Peyer's patch (tissue), 4 donors: ENCODE results near the gene TRIM10.

Experiments used
- POLR2A ChIP-seq, 2 donors: fragments of 450-650 bp; IDR thresholded peaks; one replicate each; pipeline ENCODE4 v1.5.1; 2017; ENCODE audit warnings: antibody characterized with exemption in 2 of 2, mild to moderate bottlenecking in 2 of 2, moderate library complexity in 2 of 2
- TF ChIP-seq, protein P1 (sequence below), 6 experiments: fragments of 450-650 bp in 4 of 6; fragments of 200-600 bp in 2 of 6; sonication (generic) in 1 of 6; IDR thresholded peaks; one replicate each; pipeline ENCODE4 v1.5.1; 2017 to 2019; ENCODE audit warnings: antibody characterized with exemption in 6 of 6, mild to moderate bottlenecking in 3 of 6, moderate library complexity in 1 of 6

DNA sequence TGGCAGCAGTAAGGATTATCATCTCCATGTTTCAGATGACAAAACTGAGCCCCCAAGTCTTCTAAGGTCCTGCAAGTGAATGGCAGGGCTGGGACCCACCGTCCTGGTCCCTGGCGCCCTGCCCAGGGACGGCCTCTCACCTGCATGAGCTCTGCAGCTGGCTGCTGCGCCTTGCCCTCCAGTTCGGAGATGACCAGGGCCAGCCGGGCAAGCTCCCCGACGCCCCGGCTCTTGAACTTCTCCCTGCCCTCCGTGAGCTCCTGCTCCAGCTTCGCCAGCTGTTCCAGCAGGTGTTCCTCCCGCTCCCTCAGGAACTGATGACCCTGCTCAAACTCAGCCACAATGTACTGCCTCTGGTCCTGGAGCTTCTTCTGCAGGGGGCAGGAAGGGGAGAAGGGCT, 35.4 kb upstream of the TRIM10 start:
- TF ChIP-seq, protein P1, sequence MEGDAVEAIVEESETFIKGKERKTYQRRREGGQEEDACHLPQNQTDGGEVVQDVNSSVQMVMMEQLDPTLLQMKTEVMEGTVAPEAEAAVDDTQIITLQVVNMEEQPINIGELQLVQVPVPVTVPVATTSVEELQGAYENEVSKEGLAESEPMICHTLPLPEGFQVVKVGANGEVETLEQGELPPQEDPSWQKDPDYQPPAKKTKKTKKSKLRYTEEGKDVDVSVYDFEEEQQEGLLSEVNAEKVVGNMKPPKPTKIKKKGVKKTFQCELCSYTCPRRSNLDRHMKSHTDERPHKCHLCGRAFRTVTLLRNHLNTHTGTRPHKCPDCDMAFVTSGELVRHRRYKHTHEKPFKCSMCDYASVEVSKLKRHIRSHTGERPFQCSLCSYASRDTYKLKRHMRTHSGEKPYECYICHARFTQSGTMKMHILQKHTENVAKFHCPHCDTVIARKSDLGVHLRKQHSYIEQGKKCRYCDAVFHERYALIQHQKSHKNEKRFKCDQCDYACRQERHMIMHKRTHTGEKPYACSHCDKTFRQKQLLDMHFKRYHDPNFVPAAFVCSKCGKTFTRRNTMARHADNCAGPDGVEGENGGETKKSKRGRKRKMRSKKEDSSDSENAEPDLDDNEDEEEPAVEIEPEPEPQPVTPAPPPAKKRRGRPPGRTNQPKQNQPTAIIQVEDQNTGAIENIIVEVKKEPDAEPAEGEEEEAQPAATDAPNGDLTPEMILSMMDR (IDR thresholded peaks at IDR 0.05) = no peak
- no peak for TF ChIP-seq POLR2A (IDR thresholded peaks at IDR 0.05)
